OCI-M2 (cell line): Measurements from ENCODE around the gene SMC1B.
"Not testable (repeated sequence)": the region's sequence is repeated elsewhere in the genome, so short reads cannot be mapped to it uniquely, and the experiment has no call there.

Source experiments
- DNase-seq: peaks from one replicate; lab custom pipeline; 2025; ENCODE audit not compliant: unreplicated experiment; lab: John Stamatoyannopoulos, UW

SMC1B gene

GRCh38 chr22:45422237-45422983, 9.0 kb upstream of the SMC1B start:
- DNase-seq: no peak

GRCh38 chr22:45421349-45422055, 8.1 kb upstream of the SMC1B start:
- no peak for DNase-seq

GRCh38 chr22:45420539-45420938, 7.1 kb upstream of the SMC1B start:
- no peak for DNase-seq

GRCh38 chr22:45420011-45420410, 6.6 kb upstream of the SMC1B start:
- no peak for DNase-seq

GRCh38 chr22:45418770-45419138, 5.4 kb upstream of the SMC1B start:
- no peak for DNase-seq

- DNase-seq: no peak
Observed at GRCh38 chr22:45418056-45418769, 4.8 kb upstream of the SMC1B start.

- no peak for DNase-seq
Observed at GRCh38 chr22:45413013-45413367, 409 bp downstream of the SMC1B start.

- DNase-seq: no peak
Observed at GRCh38 chr22:45407793-45408192, 5.6 kb downstream of the SMC1B start.

GRCh38 chr22:45402466-45402985, 10.9 kb downstream of the SMC1B start:
- DNase-seq: no peak

- DNase-seq: no peak
Observed at GRCh38 chr22:45399712-45400445, 13.5 kb downstream of the SMC1B start.

- no peak for DNase-seq
Observed at GRCh38 chr22:45398214-45398613, 15.2 kb downstream of the SMC1B start.

- DNase-seq: no peak
Observed at GRCh38 chr22:45397806-45398205, 15.6 kb downstream of the SMC1B start.

- DNase-seq: no peak
Observed at GRCh38 chr22:45389546-45389945, 23.9 kb downstream of the SMC1B start.

- no peak for DNase-seq
Observed at GRCh38 chr22:45381348-45381747, 32.1 kb downstream of the SMC1B start.

- no peak for DNase-seq
Observed at GRCh38 chr22:45376703-45377102, 36.7 kb downstream of the SMC1B start.

GRCh38 chr22:45376009-45376408, 37.4 kb downstream of the SMC1B start:
- no peak for DNase-seq

GRCh38 chr22:45373592-45373991, 39.8 kb downstream of the SMC1B start:
- not testable (repeated sequence) for DNase-seq

GRCh38 chr22:45366713-45367112, 46.7 kb downstream of the SMC1B start:
- DNase-seq: no peak

GRCh38 chr22:45359627-45360026, 53.8 kb downstream of the SMC1B start:
- DNase-seq: no peak

GRCh38 chr22:45358127-45358526, 55.3 kb downstream of the SMC1B start:
- DNase-seq: no peak

GRCh38 chr22:45357490-45357889, 55.9 kb downstream of the SMC1B start:
- no peak for DNase-seq
